ENCODE results near the gene EXOC6B.

Gene EXOC6B

DNA sequence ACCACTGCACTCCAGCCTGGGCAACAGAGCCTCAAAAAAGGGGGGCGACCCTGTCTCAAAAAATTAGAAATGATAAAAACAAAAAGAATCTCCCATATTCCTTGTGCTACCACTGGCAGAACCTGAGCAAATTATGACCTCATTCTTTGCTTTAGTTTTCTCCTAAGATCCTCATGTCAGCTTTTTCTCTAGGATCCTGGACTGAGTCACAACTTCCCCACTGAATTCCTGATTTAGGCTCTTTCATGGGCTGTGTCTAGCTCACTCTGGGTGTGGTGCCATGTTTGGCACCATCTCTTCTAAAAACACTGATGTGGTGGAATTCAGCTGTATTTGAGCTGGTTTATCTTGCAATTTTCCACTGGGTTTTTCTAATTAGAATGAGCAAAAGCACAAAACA lies 37.1 kb downstream of the EXOC6B start:
- peak; percentile 51 for DNase-seq

GRCh38 chr2:72785517-72785916 lies 40.3 kb downstream of the EXOC6B start:
- no peak for DNase-seq

GRCh38 chr2:72782520-72782919 lies 43.3 kb downstream of the EXOC6B start:
- no peak for DNase-seq

- no peak for DNase-seq
Observed at GRCh38 chr2:72781480-72781879, 44.4 kb downstream of the EXOC6B start.

- DNase-seq, result peak; percentile 43
Observed at GRCh38 chr2:72780477-72780876, 45.4 kb downstream of the EXOC6B start.

- no peak for DNase-seq
Observed at GRCh38 chr2:72779495-72779894, 46.3 kb downstream of the EXOC6B start.

- DNase-seq, result peak; percentile 37
Observed at GRCh38 chr2:72778410-72778809, 47.4 kb downstream of the EXOC6B start.

DNA sequence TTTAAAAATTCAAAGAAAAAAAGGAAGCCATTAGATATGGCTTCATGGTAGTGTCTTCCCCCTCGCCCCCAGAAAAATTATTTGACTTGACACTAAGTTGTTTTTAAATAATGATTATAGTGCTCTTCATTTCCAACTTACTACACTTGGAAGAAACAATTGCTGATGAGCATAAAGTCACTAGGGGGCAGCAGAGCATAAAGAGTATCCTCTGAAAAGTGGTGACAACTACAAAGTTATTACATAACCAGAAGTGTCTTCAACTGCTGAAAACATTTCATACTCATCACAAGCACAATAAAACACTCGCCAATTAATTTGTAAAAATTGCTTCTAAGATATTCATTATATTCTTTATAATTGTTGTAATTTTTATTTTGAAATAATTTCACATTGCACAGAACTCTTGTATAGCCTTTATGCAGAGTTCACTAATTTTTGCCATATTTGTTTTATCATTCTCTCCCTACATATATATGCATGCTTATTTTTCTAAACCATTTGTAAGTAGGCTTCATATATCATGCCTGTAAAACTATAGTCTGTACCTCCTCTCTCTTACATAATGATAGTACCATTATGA lies 54.9 kb downstream of the EXOC6B start:
- peak; percentile 67 for DNase-seq

- DNase-seq, result no peak
Observed at GRCh38 chr2:72765997-72766609, 59.7 kb downstream of the EXOC6B start.

- DNase-seq, result no peak
Observed at GRCh38 chr2:72762276-72762675, 63.6 kb downstream of the EXOC6B start.

- no peak for DNase-seq
Observed at GRCh38 chr2:72759755-72760154, 66.1 kb downstream of the EXOC6B start.

DNA sequence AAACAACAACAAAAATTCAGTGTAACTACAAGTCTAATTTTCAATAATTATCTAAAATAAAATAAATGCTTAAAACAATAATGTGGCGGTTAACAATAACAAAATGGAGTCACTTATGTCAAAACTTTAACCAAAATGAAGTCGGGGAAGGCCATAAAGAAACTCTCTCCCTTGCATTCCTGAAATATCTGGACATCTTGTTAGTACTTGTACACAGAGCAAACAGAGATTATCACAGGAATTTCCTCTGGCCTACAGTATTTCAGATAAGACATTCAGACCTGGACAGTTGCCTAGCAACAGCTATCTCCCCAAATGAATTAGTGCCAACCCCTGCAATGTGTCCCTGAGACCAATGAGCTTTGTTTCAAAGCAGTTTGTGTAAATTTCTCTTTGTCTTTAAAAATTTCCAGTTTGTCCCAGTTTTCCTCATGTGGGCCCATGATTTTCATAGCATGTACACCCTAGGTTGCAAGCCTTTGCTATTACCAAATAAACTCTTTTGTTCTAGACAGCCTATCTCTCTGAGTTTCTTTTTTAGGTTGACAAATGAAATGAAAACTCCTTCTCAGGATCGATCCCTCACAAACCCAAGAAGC lies 68.6 kb downstream of the EXOC6B start:
- DNase-seq, result peak; percentile 55

- peak; percentile 64 for DNase-seq
Observed at GRCh38 chr2:72755647-72756423, 70.0 kb downstream of the EXOC6B start.

- DNase-seq, result no peak
Observed at GRCh38 chr2:72754628-72755320, 71.1 kb downstream of the EXOC6B start.

DNA sequence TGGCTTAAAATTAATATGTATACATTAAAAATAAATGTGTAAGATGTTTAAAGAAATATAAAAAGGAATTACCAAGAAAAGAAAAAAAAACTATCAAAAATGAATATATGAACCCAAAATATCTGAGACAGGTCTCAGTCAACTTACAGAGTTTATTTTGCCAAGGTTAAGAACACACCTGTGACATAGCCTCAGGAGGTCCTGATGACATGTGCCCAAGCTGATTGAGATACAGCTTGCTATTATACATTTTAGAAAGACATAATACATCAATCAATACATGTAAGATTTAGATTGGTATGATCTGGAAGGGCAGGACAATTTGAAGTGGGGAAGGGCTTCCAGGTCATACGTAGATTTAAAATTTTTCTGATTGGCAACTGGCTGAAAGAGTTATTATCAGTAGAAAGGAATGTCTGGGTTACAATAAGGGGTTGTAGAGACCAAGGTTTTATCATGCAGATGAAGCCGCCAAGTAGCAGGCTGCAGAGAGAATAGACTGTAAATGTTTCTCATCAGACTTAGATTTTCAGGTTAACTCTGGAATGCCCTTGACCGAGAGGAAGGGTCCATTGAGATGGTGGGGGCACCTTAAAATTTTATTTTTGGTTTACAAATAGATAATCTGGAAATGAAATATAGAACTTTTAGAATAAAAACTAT lies 74.7 kb downstream of the EXOC6B start:
- no peak for DNase-seq

- DNase-seq, result no peak
Observed at GRCh38 chr2:72750466-72750865, 75.4 kb downstream of the EXOC6B start.

DNA sequence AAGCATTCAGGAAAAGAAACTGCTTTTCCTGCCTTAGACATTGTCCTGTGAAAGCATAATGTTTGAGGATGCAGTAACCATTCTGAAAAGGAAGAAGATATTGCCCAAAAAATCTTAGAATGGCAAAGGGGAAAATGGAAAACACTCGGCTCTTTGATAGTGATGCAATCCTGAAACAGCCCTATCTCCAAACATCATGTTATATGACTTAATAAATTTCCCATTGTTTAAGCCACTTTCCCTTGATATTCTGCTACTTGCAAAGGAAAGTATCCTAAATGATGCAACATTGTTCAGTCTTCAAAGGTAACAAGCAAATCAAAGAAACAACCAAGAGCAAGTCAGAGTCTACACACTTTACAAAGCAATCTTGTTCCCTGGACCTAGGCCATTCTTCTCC lies 78.5 kb downstream of the EXOC6B start:
- no peak for DNase-seq

- DNase-seq, result peak; percentile 63
Observed at GRCh38 chr2:72745679-72746368, 80.0 kb downstream of the EXOC6B start.

GRCh38 chr2:72744049-72744448 lies 81.8 kb downstream of the EXOC6B start:
- peak; percentile 37 for DNase-seq

- no peak for DNase-seq
Observed at GRCh38 chr2:72743481-72743880, 82.4 kb downstream of the EXOC6B start.

DNA sequence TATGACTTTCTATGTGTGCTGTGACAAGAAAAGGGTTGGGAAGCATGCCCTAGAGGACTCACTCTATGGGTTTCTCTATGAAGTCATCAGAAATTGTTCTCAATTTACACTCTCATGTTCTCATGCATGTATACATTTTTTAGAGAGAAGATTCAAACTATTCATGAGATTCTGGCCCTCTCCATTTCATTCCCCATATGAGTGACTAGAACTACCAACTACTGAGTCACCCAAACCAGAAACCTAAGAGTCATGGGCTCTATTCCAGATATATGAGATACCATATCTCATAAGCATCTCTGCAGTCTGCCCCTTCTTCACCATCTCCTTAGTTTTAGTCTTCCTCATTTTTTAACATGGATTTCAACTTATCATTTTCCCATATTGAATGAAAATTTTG lies 87.7 kb downstream of the EXOC6B start:
- peak; percentile 27 for DNase-seq

DNA sequence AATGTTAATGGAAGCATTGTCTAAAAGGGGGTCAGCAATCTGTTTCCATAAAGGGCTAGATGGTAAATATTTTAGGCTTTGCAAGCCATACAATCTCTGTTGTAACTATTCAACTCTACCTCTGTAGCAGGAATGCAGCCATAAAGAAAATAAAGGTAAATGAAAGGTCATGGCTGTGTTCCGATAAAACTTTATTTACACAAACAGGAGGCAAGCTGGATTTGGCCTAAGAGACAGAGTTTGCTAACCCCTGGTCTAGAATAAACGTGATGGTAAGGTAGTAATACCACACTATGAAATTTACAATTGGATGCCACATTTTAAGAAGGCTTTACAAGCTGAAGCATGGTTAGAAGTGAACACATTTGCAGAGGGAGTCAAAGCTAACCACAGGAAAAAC lies 91.4 kb downstream of the EXOC6B start:
- no peak for DNase-seq

Measured in fibroblast of skin of right quadriceps (primary cell).